LNCaP clone FGC (cell line): ENCODE data around the gene STPG3.

Experiments used
- DNase-seq: peaks from one replicate; pipeline ENCODE4 v3.0.0-alpha.2; 2011; ENCODE audit warnings: low read depth
- H3K4me3 ChIP-seq: 2 replicates; pipeline ENCODE4 v1.5.1; 2011; ENCODE audit warnings: mild to moderate bottlenecking, low read depth, low read length, control low read depth
- CTCF ChIP-seq: IDR thresholded peaks from 2 replicates; pipeline ENCODE4 v1.5.1; 2012; ENCODE audit warnings: mild to moderate bottlenecking; ENCODE audit not compliant: control insufficient read depth, insufficient read depth; ENCODE audit errors: extremely low read depth

Gene STPG3

GRCh38 chr9:137251194-137251461 is at the start of gene STPG3:
Gene STPG3 (plus strand): TSS chr9:137251286. CDS start chr9:137251287, 1 bp downstream.
- no peak for TF ChIP-seq CTCF
- H3K4me3 ChIP-seq: no peak within 1 kb of the TSS
- DNase-seq: no peak

GRCh38 chr9:137202966-137203365 is 48.1 kb upstream of the STPG3 start:
- TF ChIP-seq CTCF: no peak
- DNase-seq: no peak
- H3K4me3 ChIP-seq: no peak overlapping the region

- H3K4me3 ChIP-seq: peak overlapping the region; percentile 85
- no peak for DNase-seq
- TF ChIP-seq CTCF: no peak
Observed at GRCh38 chr9:137204731-137205125, 46.4 kb upstream of the STPG3 start.

- DNase-seq: no peak
- H3K4me3 ChIP-seq: peak within 1 kb of the TSS; percentile 85
- no peak for TF ChIP-seq CTCF
Observed at GRCh38 chr9:137205126-137206069, 45.7 kb upstream of the STPG3 start, which contains the start of the genes NDOR1 and TMEM203. Gene NDOR1 (plus strand): TSS chr9:137205700. CDS start chr9:137205778, 78 bp downstream. Gene TMEM203 (minus strand): TSS chr9:137205648. CDS start chr9:137205414, 234 bp downstream.

GRCh38 chr9:137206602-137207001 is 44.5 kb upstream of the STPG3 start:
- no peak for DNase-seq
- TF ChIP-seq CTCF: no peak
- peak overlapping the region; percentile 85 for H3K4me3 ChIP-seq

GRCh38 chr9:137211532-137211931 is 39.6 kb upstream of the STPG3 start:
- H3K4me3 ChIP-seq: no peak overlapping the region
- TF ChIP-seq CTCF: no peak
- no peak for DNase-seq
